GM21786 (cell line): ENCODE measurements around the gene RNF214.

Experiments used
- ATAC-seq: cut with Tn5 transposase; IDR thresholded peaks from one replicate; pipeline ENCODE4 v1.9.1; 2021; ENCODE audit not compliant: unreplicated experiment

Gene RNF214

DNA sequence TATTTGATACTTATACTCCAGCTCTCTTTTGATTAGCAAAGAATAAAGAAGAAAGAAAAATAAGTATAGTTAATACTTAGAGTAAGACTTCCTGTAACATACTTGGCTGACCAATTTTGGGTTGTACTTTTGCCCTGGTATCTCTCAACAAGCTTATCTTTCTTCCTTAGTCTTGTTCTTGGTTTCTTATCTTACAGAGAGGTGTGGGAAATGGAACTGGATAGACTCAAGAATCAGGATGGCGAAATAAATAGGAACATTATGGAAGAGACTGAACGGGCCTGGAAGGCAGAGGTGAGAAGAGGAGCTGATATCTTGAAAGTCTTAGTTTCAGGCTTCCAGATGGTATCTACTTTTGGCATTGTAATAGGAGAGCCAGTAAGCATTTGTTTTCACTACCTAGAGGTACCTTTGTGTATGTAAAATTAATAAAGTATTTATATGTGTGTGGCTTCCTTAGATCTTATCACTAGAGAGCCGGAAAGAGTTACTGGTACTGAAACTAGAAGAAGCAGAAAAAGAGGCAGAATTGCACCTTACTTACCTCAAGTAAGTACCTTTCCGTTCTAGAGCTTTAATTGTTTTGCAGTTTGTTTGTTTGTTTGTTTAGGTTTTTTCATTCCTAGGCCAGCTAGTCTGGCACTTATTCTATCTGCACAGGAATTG lies 47.4 kb downstream of the RNF214 start:
- ATAC-seq: no peak

- ATAC-seq: no peak
Measured at GRCh38 chr11:117281159-117281558, 48.7 kb downstream of the RNF214 start.

DNA sequence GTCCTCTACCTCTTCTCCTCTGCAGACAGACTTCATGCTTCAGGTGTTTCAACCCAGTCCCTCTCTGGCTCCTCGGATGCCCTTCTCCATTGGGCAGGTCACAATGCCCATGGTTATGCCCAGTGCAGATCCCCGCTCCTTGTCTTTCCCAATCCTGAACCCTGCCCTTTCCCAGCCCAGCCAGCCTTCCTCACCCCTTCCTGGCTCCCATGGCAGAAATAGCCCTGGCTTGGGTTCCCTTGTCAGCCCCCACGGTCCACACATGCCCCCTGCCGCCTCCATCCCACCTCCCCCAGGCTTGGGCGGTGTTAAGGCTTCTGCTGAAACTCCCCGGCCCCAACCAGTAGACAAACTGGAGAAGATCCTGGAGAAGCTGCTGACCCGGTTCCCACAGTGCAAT lies 49.4 kb downstream of the RNF214 start:
- no peak for ATAC-seq

- ATAC-seq: no peak
Measured at GRCh38 chr11:117282956-117283355, 50.5 kb downstream of the RNF214 start.

DNA sequence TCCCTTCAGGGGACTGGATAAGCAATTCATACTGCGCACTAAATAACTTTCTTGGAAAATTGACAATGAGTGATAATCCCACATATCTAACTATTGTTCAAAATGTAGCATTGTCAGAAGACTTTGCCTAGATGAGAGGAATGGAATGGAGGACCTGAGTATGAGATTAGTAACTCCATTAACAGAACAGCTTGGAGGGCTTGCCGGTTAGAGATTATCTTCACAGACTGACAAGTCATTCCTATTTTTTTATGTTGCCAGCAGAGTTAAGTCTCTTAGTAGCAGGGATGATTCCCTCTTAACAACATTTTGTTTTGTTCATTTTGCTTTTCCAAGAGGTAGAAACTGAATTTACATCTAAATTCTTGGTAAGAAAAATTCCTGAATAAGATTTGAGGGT lies 51.6 kb downstream of the RNF214 start:
- ATAC-seq: no peak

DNA sequence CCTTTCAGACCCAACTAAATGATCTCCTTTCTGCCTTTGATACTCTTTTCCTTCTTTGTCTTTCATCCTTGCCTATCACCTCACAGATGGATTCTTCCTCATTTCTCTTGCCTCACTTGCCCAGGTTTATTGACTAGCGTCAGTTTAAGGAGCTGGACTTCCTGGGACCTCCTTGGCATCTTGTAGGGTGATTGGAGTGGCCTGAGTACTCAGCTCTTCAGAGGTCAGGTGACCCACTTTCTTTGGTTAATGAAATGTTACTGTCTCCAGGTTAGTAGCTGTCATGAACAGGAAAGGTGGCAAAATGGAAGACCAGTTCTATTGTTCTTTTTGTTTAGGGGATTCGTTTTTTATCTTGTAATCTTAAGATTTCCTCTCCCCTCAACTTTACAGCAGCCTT lies 54.1 kb downstream of the RNF214 start:
- ATAC-seq: no peak

DNA sequence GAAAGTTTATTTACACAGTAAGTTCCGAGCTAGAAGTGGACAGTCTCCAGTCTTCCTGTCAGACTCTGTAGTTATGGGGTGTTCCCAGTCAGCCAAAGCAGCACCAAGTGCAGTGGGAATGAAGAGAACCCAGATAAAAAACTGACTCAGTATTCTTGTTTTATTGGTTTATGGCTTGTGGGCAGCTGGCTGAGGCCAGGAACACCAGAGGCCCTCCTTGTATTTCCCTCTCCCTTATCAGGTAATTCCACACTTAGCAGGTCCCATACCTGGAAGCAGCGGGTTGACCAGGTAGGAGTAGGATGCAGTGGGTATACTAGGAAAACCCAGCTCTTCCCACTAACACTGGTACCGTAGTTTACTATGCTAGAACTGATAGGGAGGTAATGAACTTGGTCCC lies 55.2 kb downstream of the RNF214 start:
- no peak for ATAC-seq

DNA sequence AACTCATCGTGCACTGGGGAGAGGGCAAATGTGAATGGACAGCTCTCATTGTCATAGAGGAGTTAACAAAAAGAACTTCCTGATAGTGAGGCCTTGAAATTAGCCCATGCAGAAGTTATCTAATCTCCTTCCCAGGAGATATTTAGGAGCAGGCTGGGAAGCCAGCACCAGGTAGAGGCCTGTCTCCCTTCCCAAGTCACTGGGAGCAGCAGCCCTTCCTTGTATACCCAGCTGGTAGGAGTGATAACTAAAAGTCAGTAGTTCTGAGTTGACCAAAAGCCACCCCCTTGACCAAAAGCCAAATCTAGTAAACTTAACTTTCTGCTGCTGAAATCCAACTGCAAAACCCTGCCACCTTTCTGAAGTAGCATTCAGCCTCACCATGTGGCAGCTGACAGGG lies 57.3 kb downstream of the RNF214 start:
- ATAC-seq: no peak

GRCh38 chr11:117290809-117291396 lies 58.4 kb downstream of the RNF214 start, which contains the start of gene BACE1-AS:
Gene BACE1-AS (plus strand): TSS chr11:117291346.
- no peak for ATAC-seq

- no peak for ATAC-seq
Measured at GRCh38 chr11:117292616-117293015, 60.1 kb downstream of the RNF214 start.

DNA sequence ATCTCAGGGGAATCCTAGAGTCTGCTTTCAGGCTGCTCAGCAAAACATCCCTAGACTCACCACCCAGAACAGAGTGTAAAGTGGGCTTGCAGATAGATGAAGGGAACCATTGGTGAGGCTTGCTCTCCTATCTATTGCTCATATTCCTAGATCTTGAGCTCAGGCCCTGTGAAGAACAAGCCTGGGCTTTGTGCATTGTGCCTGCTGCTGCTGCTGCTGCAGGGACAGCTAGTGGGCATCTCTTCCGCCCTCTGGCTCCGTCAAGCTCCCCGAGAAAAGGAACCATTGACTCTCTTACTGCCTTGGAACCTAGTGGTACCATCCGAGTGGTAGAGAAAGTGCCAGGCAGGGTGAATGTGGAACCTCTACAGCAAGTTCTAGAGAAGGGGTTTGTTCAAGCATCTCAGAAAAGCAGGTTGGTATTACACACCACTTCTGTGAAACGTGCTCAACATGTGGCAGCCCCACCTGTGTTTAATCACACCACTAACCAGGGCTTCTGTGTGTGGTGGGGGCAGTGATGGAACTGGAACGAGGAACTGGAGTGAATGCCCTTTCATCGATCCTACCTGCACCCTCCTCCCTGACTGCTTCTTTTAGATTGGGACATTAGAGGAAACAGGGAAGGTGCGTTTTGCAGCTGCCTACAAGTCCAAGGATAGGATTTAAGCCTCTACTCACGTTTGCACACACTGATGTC lies 63.1 kb downstream of the RNF214 start:
- ATAC-seq: no peak

GRCh38 chr11:117296881-117297280 lies 64.4 kb downstream of the RNF214 start:
- ATAC-seq: no peak

DNA sequence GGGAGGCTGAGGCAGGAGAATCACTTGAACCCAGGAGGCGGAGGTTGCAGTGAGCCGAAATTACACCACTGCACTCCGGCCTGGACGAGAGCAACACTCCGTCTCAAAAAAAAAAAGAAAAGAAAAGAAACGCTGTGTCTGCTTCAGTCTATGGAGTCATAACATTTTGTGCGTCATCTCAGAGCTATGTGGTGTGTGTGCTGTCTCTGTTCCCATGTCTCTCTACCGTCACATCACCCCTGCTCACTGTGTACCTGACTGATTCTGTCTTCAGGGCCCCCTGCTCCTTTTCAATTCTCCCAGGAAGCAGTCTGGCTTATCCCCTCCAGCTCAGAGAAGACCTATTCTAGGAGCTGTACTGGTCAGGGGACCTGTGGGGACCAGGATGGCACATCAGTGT lies 65.7 kb downstream of the RNF214 start:
- no peak for ATAC-seq

GRCh38 chr11:117299351-117300282 lies 67.1 kb downstream of the RNF214 start:
- ATAC-seq: no peak

- no peak for ATAC-seq
Measured at GRCh38 chr11:117300283-117300663, 67.8 kb downstream of the RNF214 start.

- no peak for ATAC-seq
Measured at GRCh38 chr11:117300773-117301172, 68.3 kb downstream of the RNF214 start.

DNA sequence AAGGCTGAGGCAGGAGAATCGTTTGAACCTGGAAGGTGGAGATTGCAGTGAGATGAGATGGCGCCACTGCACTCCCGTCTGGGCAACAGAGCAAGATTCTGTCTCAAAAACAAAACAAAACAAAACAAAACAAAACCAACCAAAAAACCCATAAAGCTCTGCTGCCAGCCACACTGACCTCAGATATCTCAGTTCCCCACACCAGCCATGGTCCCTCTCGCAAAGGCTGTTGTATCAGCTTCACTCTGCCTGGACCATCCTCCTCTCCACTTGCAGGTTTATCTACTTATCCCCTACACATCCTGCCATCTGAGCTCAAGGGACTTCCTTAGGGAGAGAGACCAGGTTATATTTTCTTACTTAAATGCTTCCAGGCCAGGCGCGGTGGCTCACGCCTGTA lies 69.8 kb downstream of the RNF214 start:
- ATAC-seq: no peak

- ATAC-seq: no peak
Measured at GRCh38 chr11:117303101-117303500, 70.6 kb downstream of the RNF214 start.

DNA sequence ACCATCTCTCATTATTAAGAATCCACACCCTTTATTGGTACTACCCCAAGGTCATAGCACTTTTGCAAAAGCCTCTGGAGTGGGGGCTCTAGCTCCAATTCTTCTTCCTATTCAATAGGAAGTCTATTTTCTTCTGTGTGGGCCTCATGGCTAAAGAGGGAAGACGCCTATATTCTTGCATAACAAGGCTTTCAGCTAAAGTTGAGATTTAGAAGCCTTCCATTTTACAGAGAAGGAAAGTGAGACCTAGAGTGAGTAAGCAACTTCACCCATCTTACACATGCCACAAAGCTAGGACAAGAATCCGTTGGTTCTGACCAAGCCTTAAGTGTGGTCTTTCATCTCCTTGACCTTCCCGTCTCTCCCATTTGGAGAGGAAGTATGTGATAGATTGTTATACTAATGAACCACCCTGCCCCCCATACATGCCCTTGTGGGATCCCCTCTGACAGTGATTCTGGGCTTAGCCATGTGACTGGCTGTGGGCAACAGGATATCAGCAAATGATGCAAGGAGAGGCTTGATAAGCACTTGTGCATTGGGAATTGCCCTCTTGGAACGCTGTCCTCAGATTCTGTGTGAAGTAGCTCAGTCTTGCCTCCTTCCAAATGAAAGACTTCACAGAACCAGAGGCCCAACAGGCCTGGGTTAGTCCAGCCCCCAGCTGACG lies 71.3 kb downstream of the RNF214 start:
- ATAC-seq: no peak

- no peak for ATAC-seq
Measured at GRCh38 chr11:117305145-117305544, 72.7 kb downstream of the RNF214 start.

DNA sequence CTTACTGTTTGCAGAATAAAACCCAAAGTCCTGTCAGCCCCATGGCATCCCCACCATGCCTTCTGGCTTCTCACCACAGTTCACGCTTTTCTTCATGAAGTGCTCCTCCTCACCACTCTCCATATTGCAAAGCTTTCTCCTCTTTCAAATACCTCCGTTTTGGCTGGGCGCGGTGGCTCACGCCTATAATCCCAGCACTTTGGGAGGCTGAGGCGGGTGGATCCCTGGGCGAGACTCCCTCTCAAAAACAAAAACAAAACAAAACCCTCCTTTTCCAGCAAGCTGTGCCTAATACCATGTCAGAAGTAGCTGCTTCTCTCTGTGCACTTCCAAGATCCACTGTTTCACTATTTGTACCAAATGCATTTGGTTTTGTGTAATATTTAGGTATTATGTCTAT lies 76.8 kb downstream of the RNF214 start:
- no peak for ATAC-seq
